Astrocyte of the spinal cord (primary cell): Measurements from ENCODE around the gene ZBTB8OS.

Source experiments
- DNase-seq: peaks from one replicate; pipeline ENCODE4 v3.0.0; 2011; ENCODE audit warnings: low read depth, low spot score
- H3K4me3 ChIP-seq: 2 replicates; pipeline ENCODE4 v1.5.1; 2011; ENCODE audit warnings: low read depth, mild to moderate bottlenecking, low read length, moderate library complexity
- in situ Hi-C: cut with HindIII; loops from 2 replicates; pipeline ENCODE4 v1.10.0; 2017; ENCODE audit warnings: low sequenced_read_pairs
- TF ChIP-seq, protein P1 (sequence below): IDR thresholded peaks from 2 replicates; pipeline ENCODE4 v1.5.1; 2012; ENCODE audit warnings: low read depth, mild to moderate bottlenecking, low read length, inconsistent platforms

Gene ZBTB8OS

DNA sequence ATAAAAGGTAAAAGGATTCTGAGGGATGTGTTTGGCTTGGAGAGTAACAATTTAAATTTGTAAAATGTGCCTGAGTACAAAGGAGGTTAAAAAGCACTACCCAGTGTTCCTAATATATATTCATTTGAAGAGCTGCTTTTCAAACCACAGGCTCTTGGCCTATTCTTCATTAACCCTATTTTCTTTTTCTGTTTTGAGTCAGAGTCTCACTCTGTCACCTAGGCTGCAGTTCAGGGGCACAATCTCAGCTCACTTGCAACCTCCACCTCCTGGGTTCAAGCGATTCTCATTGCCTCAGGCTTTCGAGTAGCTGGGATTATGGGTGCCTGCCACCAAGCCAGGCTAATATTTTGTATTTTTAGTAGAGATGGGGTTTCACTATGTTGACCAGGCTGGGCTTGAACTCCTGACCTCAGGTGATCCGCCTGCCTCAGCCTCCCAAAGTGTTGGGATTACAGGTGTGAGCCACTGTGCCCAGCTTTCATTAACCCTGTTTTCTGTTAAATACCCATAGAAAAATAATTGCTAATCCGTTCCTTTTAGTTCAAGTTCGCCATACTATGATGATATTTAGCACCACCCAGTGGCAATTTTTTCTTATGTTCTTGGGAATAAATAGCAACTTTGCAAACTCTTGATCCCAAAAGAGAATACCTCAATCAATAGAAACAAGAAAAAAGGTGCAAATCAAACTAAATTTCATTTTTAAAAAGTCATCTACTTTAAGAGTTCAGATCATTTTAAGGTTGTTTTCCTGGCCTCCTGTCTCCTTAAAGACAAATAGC lies 30.5 kb downstream of the ZBTB8OS start:
- no peak overlapping the region for H3K4me3 ChIP-seq
- peak; percentile 18 for DNase-seq
- in situ Hi-C loops: no loop called here

DNA sequence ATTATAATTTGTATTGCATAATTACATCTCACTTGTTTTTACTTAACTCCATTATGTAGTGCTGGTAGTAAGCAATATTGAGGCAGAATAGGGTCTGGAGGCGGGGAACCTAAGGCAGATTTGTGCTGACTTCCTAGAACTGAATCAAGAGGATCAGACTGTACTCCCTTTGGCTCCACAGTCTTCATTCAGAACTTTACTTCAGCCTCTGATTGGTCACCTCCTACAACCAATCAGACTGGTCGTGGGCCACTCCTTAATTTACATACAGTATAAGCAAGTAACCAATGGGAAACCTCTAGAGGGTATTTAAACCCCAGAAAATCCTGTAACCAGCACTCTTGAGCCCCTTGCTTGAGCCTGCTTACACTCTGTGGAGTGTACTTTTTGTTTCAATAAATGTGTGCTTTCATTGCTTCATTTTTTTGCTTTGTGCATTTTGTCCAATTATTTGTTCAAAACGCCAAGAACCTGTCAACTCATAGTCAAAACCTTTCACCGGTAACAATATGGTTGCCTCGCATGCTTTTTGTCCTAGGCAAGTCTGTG lies 31.6 kb downstream of the ZBTB8OS start:
- H3K4me3 ChIP-seq: no peak overlapping the region
- DNase-seq: no peak
- in situ Hi-C loops: no loop called here
- TF ChIP-seq, protein P1, sequence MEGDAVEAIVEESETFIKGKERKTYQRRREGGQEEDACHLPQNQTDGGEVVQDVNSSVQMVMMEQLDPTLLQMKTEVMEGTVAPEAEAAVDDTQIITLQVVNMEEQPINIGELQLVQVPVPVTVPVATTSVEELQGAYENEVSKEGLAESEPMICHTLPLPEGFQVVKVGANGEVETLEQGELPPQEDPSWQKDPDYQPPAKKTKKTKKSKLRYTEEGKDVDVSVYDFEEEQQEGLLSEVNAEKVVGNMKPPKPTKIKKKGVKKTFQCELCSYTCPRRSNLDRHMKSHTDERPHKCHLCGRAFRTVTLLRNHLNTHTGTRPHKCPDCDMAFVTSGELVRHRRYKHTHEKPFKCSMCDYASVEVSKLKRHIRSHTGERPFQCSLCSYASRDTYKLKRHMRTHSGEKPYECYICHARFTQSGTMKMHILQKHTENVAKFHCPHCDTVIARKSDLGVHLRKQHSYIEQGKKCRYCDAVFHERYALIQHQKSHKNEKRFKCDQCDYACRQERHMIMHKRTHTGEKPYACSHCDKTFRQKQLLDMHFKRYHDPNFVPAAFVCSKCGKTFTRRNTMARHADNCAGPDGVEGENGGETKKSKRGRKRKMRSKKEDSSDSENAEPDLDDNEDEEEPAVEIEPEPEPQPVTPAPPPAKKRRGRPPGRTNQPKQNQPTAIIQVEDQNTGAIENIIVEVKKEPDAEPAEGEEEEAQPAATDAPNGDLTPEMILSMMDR: no peak

More for the DNA sequence above, 30.5 kb downstream of the ZBTB8OS start:
- TF ChIP-seq, protein P1: peak; percentile 19

DNA sequence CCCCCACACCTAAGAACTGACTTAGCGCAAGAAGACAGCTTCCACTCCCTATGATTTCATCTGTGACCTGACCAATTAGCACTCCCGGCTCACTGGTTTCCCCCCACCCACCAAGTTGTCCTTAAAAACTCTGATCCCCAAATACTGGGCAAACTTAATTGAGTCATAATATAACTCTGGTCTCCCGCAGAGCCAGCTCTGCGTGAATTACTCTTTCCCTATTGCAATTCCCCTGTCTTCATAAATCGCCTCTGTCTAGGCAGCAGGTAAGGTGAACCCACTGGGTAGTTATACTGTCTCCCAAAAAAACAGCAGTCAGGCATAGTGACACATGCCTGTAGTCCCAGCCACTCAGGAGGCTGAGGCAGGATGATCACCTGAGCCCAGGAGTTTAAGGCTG lies 36.9 kb downstream of the ZBTB8OS start:
- in situ Hi-C loops: no loop called here
- DNase-seq: no peak
- H3K4me3 ChIP-seq: no peak overlapping the region
- TF ChIP-seq, protein P1: no peak

DNA sequence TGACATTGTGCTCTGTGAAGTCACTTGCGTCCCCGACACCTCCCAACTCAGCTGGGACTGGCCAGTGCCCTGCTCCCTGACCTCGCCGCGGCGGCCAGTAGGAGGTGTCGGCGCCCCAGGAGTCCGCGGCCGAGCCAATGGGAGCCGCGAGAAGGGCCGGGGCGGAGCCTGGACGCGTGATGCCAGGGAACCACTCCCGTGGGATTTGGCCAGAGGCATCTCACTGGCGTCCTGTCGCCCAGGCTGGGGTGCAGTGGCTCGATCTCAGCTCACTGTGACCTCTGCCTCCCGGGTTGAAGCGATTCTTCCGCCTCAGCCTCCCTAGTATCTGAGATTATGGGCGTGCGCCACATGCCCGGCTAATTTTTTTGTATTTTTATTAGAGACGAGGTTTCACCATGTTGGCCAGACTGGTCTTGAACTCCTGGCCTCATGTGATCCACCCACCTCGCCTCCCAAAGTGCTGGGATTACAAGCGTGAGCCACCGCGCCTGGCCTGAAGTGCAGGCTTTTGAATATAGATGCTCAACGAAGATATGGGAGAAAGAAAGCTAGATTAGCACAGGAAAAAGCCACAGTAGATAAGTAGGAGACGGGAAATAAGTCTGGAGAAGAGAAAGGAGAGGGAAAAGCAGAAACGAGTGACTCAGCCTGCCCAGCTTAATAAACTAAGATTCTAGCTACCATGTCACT lies 38.0 kb downstream of the ZBTB8OS start:
- TF ChIP-seq, protein P1: peak; percentile 16
- peak; percentile 71 for DNase-seq
- H3K4me3 ChIP-seq: peak overlapping the region; percentile 57
- in situ Hi-C loops: no loop called here

DNA sequence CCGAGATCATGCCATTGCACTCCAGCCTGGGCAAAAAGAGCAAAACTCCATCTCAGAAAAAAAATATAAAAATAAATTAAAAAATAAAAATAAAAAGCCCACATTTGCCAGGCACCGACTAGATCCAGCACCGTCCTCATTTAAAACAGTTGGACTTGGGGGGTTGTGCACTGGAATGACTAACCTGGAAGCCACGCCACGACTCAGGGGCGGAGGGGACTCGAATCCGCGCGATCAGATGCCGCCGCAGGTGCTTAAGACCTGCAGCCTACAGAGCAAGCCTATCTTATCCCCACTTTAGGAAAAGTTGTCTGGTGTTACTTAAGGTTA lies 38.5 kb downstream of the ZBTB8OS start:
- H3K4me3 ChIP-seq: peak overlapping the region; percentile 57
- TF ChIP-seq, protein P1: no peak
- in situ Hi-C loops: no loop called here
- DNase-seq: no peak

DNA sequence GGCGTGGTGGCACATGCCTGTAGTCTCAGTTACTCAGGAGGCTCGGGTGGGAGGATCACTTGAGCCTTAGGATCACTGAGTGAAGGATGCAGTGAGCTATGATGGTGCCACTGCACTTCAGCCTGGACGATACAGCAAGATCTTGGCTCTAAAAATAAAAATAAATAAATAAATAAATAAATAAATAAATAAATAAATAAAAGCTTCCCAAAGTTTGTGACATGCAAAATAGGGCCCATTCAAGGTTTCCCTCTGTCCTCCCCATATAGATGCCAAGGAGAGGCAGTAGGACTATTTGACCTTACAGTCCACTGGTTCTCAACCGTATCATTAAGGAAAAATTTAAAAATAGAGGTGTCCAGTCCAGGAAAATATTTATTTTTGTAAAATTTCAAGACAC lies 41.2 kb downstream of the ZBTB8OS start:
- no peak overlapping the region for H3K4me3 ChIP-seq
- in situ Hi-C loops: no loop called here
- TF ChIP-seq, protein P1: no peak
- no peak for DNase-seq
